HEK293T (cell line): ENCODE data around the gene HOXA10.

ENCODE experiments used
- CTCF ChIA-PET: fragments of 350-600 bp; formaldehyde crosslinking; extraction: SDS; loops from one replicate; lab custom pipeline; 2021; ENCODE audit warnings: antibody characterized with exemption, inconsistent platforms; lab: Yijun Ruan, JAX
- POLR2A ChIA-PET: fragments of 350-600 bp; formaldehyde crosslinking; extraction: SDS; loops from one replicate; lab custom pipeline; 2020; ENCODE audit warnings: antibody characterized with exemption, inconsistent platforms; lab: Yijun Ruan, JAX
- DNase-seq: peaks from one replicate; pipeline ENCODE4 v3.0.0; 2012; ENCODE audit warnings: mixed read lengths; ENCODE audit errors: extremely low spot score
- ARNT ChIP-seq: fragments of 450-650 bp; IDR thresholded peaks from 2 replicates; pipeline ENCODE4 v1.6.1; 2017; ENCODE audit warnings: mild to moderate bottlenecking
- BHLHE40 ChIP-seq: fragments of 450-650 bp; IDR thresholded peaks from 2 replicates; pipeline ENCODE4 v1.6.1; 2016; ENCODE audit warnings: mild to moderate bottlenecking, moderate library complexity, borderline replicate concordance
- CTBP1 ChIP-seq: fragments of 450-650 bp; IDR thresholded peaks from 2 replicates; pipeline ENCODE4 v1.6.1; 2016; ENCODE audit warnings: borderline replicate concordance
- ELF4 ChIP-seq: fragments of 450-650 bp; IDR thresholded peaks from 2 replicates; pipeline ENCODE4 v1.6.1; 2017; ENCODE audit warnings: antibody characterized with exemption
- FOXA1 ChIP-seq: fragments of 450-650 bp; IDR thresholded peaks from 2 replicates; pipeline ENCODE4 v1.6.1; 2016; ENCODE audit warnings: mild to moderate bottlenecking
- FOXK2 ChIP-seq: fragments of 450-650 bp; IDR thresholded peaks from 2 replicates; pipeline ENCODE4 v1.6.1; 2016; ENCODE audit warnings: mild to moderate bottlenecking
- FOXM1 ChIP-seq: fragments of 450-650 bp; IDR thresholded peaks from 2 replicates; pipeline ENCODE4 v1.6.1; 2017; ENCODE audit warnings: mild to moderate bottlenecking, borderline replicate concordance
- HDGF ChIP-seq: fragments of 450-650 bp; IDR thresholded peaks from 2 replicates; pipeline ENCODE4 v1.6.1; 2017; ENCODE audit warnings: antibody characterized with exemption, borderline replicate concordance
- L3MBTL2 ChIP-seq: fragments of 450-650 bp; conservative IDR thresholded peaks from 2 replicates; pipeline ENCODE4 v1.6.1; 2016; ENCODE audit warnings: mild to moderate bottlenecking
- LEF1 ChIP-seq: fragments of 450-650 bp; IDR thresholded peaks from 2 replicates; pipeline ENCODE4 v1.6.1; 2017; ENCODE audit warnings: mild to moderate bottlenecking, borderline replicate concordance
- NFRKB ChIP-seq: fragments of 450-650 bp; IDR thresholded peaks from 2 replicates; pipeline ENCODE4 v1.6.1; 2016; ENCODE audit warnings: mild to moderate bottlenecking, moderate library complexity
- SP1 ChIP-seq: fragments of 450-650 bp; IDR thresholded peaks from 2 replicates; pipeline ENCODE4 v1.6.1; 2017
- SUZ12 ChIP-seq: fragments of 450-650 bp; IDR thresholded peaks from 2 replicates; pipeline ENCODE4 v1.6.1; 2016; ENCODE audit warnings: mild to moderate bottlenecking
- TARDBP ChIP-seq: fragments of 450-650 bp; IDR thresholded peaks from 2 replicates; pipeline ENCODE4 v1.6.1; 2016
- ZNF384 ChIP-seq: fragments of 450-650 bp; IDR thresholded peaks from 2 replicates; pipeline ENCODE4 v1.6.1; 2016
- TF ChIP-seq, protein P1 (sequence below): fragments of 450-650 bp; IDR thresholded peaks from 2 replicates; pipeline ENCODE4 v1.6.1; 2016

Gene HOXA10

DNA sequence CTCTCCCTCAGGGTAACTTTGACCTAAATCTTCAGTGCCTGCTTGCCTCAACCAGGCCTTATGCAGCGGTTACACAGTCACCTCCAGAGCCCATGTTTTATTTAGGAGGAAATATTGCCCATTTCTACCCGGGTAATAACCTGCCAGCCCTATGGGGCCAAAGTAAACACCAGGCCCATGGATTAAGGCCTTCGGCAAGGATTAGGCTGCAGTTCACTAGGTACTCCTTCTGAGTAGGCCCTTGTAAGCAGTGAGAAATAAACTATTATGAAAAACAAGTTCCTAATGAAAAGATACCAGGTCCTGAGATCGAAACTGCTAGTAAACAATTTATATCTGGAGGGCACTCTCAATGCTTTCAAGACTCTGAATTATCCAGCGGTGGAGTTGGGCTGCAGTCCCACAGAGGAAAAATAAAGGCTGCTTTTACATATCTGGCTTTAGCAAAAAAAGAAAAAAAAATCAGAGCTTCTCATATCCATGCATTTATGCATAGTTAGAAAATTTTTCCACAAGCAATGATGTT is 3.7 kb upstream of the HOXA10 start:
- POLR2A ChIA-PET: interaction anchor here (0.7 to 13.6 kb wide), 11 partner anchors 8 to 985 kb away, joined by 3 to 367 read pairs (median 6); partner anchors contain the start of genes HOXA11, HOXA3, HOXA5 and HOXA6

DNA sequence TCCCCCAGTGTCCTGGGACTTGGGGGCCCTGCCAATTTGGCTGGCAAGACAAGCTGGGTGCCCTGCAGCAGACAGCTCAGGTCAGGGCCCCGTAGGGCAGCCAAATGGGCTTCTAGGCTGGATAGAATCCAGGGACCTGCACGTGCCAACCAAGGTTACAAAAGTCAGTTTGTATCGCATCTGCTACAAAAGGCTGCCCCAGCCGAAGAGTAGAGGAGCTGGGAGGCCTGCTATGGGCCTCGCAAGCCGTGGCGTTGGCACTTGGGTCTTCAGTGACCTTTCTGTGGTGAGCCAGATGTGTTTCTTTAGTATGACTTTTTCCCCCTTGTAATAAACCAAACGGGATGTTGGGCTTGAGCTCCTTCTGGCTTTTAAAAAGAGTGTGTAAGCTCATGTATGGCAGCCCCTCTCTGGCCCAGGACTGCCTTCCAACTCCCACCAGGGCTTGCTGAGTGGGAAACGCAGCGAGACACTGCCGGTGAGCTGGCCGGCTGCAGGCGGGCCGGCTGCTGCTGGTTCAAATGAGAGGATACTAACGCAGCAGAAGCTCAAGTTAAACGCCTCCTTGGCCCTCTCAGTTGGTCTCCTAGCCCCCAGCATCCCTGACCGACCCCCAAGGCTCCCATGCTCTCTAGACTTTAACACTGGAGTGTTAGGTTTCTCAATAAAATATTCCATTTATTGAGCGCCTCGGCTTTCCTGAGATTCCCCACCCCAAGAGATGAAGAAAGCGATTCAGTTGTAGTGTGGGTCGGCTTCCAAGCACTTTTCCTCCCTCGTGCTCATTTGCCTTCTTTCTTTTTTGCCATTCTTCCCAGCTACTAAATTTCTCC is 3.1 kb upstream of the HOXA10 start:
- ChIA-PET POLR2A (interaction anchor here (0.7 to 13.6 kb wide), 10 partner anchors 9 to 985 kb away, joined by 3 to 367 read pairs (median 6); partner anchors contain the start of genes HNRNPA2B1, HOXA11, HOXA3 and HOXA5), CTCF (interaction anchor here (1.0 to 2.3 kb wide), 3 partner anchors 10 to 19 kb away, joined by 3 to 8 read pairs (median 4); no protein-coding TSS in a partner anchor)
- TF ChIP-seq HDGF (no peak), TARDBP (no peak), ARNT (no peak), BHLHE40 (no peak), L3MBTL2 (no peak), ELF4 (no peak), LEF1 (no peak), CTBP1 (no peak)
- TF ChIP-seq, protein P1, sequence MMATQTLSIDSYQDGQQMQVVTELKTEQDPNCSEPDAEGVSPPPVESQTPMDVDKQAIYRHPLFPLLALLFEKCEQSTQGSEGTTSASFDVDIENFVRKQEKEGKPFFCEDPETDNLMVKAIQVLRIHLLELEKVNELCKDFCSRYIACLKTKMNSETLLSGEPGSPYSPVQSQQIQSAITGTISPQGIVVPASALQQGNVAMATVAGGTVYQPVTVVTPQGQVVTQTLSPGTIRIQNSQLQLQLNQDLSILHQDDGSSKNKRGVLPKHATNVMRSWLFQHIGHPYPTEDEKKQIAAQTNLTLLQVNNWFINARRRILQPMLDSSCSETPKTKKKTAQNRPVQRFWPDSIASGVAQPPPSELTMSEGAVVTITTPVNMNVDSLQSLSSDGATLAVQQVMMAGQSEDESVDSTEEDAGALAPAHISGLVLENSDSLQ: no peak
- no peak for DNase-seq

More for the DNA sequence above, 3.7 kb upstream of the HOXA10 start:
- TF ChIP-seq NFRKB (no peak), LEF1 (no peak), ARNT (no peak), SUZ12 (no peak), FOXA1 (no peak), CTBP1 (no peak), ELF4 (no peak), SP1 (no peak), FOXK2 (no peak), TARDBP (no peak), L3MBTL2 (no peak), BHLHE40 (no peak), HDGF (no peak), ZNF384 (no peak), FOXM1 (no peak)
- TF ChIP-seq, protein P1: no peak
- CTCF ChIA-PET: interaction anchor here (1.0 to 2.3 kb wide), 3 partner anchors 9 to 18 kb away, joined by 3 to 8 read pairs (median 4); no protein-coding TSS in a partner anchor
- no peak for DNase-seq

DNA sequence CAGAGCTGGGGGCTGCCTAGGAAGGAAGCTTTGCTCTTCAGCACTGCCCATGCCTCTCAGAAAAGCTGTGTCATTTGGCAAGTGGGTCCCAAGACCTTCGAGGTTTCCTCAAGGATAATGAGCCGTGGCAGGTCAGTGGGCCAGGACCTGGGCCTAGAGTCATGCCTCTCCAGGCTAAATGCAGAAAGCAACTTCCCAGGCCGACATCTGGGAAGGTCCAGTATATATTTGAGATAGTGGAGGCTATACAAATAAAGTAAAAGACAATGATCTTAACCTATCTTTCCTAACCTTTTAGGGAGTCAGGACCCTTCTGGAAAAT is 2.4 kb upstream of the HOXA10 start:
- CTCF ChIA-PET: interaction anchor here (1.0 to 2.3 kb wide), 2 partner anchors 19 to 80 kb away, joined by 3 to 8 read pairs; no protein-coding TSS in a partner anchor
- POLR2A ChIA-PET: interaction anchor here (1.0 to 13.6 kb wide), 9 partner anchors 8 to 979 kb away, joined by 3 to 367 read pairs (median 7); partner anchors contain the start of genes HNRNPA2B1, HOXA11, HOXA3 and HOXA5
- TF ChIP-seq BHLHE40 (no peak), L3MBTL2 (no peak), ZNF384 (no peak)
- TF ChIP-seq, protein P1: no peak
- DNase-seq: no peak

DNA sequence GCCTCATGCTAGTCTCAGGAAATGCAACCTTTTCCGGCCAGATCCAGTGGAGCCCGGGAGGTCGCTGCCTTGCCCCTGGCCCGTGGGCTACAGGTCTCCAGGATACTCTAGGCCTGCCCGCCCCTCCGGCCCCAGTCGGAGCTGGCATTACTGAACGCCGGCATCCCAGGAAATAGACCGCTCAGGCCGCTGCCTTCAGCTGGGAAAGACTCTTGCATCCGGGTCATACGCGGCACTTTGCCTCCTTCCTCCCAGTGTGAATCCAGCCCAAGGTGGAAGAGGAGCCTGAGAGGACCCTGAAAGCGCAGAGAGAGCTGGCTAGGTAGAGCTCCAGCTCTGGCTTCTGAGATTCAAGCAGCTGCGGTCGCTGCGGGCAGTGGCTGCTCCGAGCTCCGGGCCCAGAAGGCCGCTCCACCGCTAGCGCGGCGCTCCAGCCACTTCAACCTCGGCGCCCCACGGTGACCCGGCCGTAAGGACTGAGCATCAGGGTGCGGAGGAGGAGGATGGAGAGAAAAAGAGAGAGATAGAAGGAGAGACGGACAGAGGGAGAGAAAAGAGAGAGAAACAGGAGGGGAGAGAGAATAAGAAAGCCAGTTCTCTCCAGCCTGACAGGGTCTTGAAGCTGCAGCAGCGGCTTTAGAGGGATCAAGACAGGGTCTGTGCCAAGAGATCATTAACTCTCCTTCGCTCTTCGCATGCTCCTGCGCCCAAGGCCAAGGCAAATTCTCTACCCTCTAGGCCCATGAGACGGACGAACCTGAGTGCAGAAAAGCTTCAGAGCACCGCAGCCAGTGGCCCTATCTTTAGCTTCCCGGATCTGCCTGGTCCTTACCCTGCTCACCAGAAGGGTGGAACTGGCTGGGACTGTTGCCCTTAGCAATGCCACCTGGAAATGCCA is 1.8 kb upstream of the HOXA10 start:
- DNase-seq: no peak
- POLR2A ChIA-PET: interaction anchor here (1.0 to 13.6 kb wide), 10 partner anchors 10 to 978 kb away, joined by 3 to 367 read pairs (median 4); partner anchors contain the start of genes CBX3, HNRNPA2B1, HOXA11 and HOXA3
- CTCF ChIA-PET: interaction anchor here (1.0 to 2.3 kb wide), 4 partner anchors 17 to 79 kb away, joined by 3 to 8 read pairs (median 4); partner anchors contain the start of gene HOXA5
- TF ChIP-seq FOXM1: no peak
- no peak for TF ChIP-seq TARDBP
- TF ChIP-seq, protein P1: no peak
- no peak; the same call in 1 of the 2 replicates for TF ChIP-seq L3MBTL2
- TF ChIP-seq CTBP1: no peak
- no peak for TF ChIP-seq FOXK2
- TF ChIP-seq FOXA1: no peak
- TF ChIP-seq SP1: no peak
- no peak for TF ChIP-seq ELF4
- TF ChIP-seq NFRKB: no peak
